Retinal pigment epithelial cell (primary cell): Measurements from ENCODE around the gene SSBP3.

Experiments
- DNase-seq: peaks from one replicate; pipeline ENCODE4 v3.0.0-alpha.2; 2010; ENCODE audit warnings: low read depth
- H3K4me3 ChIP-seq: 2 replicates; pipeline ENCODE4 v1.5.1; 2011; ENCODE audit warnings: mild to moderate bottlenecking, low read length, control low read depth, moderate library complexity
- CTCF ChIP-seq: conservative IDR thresholded peaks from 2 replicates; pipeline ENCODE4 v1.5.1; 2011; ENCODE audit warnings: low read depth, low read length, control low read depth, inconsistent platforms

Gene SSBP3

GRCh38 chr1:54409156-54410142 lies 3.3 kb upstream of the SSBP3 start:
- H3K4me3 ChIP-seq, result no peak overlapping the region
- no peak for TF ChIP-seq CTCF
- no peak for DNase-seq

- DNase-seq, result no peak
- no peak for TF ChIP-seq CTCF
- H3K4me3 ChIP-seq, result no peak overlapping the region
These were observed 2.2 kb upstream of the SSBP3 start for GRCh38 chr1:54408147-54409066.

- peak; percentile 80 for DNase-seq
- peak overlapping the region; percentile 71 for H3K4me3 ChIP-seq
- TF ChIP-seq CTCF, result no peak
These were observed 1.4 kb upstream of the SSBP3 start for GRCh38 chr1:54407404-54408146.

- no peak for TF ChIP-seq CTCF
- H3K4me3 ChIP-seq, result peak overlapping the region; percentile 71
- no peak for DNase-seq
These were observed 885 bp upstream of the SSBP3 start for GRCh38 chr1:54407154-54407403.

GRCh38 chr1:54405898-54406293 lies 298 bp downstream of the SSBP3 start:
- no peak for DNase-seq
- no peak for TF ChIP-seq CTCF
- H3K4me3 ChIP-seq, result peak overlapping the region; percentile 61

GRCh38 chr1:54404939-54405897 lies 976 bp downstream of the SSBP3 start:
- peak overlapping the region; percentile 61 for H3K4me3 ChIP-seq
- peak; percentile 4 for TF ChIP-seq CTCF
- DNase-seq, result no peak
